HG02642 (cell line): Measurements from ENCODE around the gene THOC2.
"Not testable (repeated sequence)": the region's sequence is repeated elsewhere in the genome, so short reads cannot be mapped to it uniquely, and the experiment has no call there.

Source experiments
- ATAC-seq: cut with Tn5 transposase; IDR thresholded peaks from one replicate; pipeline ENCODE4 v1.9.1; 2021; ENCODE audit warnings: mild to moderate bottlenecking; ENCODE audit not compliant: unreplicated experiment, poor library complexity

THOC2 gene, protein sequence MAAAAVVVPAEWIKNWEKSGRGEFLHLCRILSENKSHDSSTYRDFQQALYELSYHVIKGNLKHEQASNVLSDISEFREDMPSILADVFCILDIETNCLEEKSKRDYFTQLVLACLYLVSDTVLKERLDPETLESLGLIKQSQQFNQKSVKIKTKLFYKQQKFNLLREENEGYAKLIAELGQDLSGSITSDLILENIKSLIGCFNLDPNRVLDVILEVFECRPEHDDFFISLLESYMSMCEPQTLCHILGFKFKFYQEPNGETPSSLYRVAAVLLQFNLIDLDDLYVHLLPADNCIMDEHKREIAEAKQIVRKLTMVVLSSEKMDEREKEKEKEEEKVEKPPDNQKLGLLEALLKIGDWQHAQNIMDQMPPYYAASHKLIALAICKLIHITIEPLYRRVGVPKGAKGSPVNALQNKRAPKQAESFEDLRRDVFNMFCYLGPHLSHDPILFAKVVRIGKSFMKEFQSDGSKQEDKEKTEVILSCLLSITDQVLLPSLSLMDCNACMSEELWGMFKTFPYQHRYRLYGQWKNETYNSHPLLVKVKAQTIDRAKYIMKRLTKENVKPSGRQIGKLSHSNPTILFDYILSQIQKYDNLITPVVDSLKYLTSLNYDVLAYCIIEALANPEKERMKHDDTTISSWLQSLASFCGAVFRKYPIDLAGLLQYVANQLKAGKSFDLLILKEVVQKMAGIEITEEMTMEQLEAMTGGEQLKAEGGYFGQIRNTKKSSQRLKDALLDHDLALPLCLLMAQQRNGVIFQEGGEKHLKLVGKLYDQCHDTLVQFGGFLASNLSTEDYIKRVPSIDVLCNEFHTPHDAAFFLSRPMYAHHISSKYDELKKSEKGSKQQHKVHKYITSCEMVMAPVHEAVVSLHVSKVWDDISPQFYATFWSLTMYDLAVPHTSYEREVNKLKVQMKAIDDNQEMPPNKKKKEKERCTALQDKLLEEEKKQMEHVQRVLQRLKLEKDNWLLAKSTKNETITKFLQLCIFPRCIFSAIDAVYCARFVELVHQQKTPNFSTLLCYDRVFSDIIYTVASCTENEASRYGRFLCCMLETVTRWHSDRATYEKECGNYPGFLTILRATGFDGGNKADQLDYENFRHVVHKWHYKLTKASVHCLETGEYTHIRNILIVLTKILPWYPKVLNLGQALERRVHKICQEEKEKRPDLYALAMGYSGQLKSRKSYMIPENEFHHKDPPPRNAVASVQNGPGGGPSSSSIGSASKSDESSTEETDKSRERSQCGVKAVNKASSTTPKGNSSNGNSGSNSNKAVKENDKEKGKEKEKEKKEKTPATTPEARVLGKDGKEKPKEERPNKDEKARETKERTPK (N-terminal part only)

DNA sequence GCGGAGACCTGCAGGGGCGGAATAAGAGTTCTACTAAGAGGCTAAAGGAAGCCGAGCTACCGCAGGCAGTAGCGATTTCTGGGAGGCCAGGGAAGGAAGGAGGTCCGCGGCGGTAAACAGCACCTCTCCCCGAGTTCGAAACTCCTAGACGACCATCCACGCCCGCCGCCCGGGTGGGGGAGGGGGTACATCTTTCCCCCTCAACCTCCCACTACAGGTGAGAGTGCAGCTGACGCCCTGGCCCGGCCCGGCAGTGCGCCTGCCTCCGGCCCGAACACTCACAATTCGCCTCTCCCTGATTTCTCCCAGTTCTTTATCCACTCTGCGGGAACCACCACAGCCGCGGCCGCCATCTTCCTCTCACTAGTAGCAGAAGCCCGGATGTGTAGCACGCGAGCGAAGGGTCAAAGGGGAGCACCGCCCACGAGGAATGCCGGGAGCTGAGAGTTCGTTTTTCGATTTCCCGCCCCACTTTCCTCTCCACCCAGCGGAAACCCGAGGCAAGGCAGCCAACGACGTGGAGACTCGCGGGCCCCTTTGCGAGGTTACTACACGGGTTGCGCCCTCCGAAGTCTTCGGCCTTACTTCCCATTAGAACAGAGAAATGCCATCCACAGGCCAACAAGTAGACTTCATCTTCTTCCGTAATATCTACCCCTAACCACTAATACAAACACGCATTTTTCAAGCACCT is at the start of gene THOC2:
THOC2 (minus strand) TSS at position 383 of the 694 bp plus-strand sequence; CDS start at position 353, 30 bp downstream.
- ATAC-seq = peak; percentile 86

DNA sequence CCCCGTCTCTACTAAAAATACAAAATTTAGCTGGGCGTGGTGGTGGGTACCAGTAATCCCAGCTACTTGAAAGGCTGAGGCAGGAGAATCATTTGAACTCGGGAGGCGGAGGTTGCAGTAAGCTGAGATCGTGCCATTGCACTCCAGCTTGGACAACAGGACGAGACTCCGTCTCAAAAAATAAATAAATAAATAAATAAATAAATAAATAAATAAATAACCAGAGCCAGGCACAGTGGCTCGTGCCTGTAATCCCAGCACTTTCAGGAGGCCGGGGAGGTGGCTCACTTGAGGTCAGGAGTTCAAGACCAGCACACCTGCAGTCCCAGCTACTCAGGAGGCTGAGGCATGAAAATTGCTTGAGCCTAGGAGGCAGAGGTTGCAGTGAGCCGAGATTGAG is 48.9 kb upstream of the THOC2 start:
- not testable (repeated sequence) for ATAC-seq

DNA sequence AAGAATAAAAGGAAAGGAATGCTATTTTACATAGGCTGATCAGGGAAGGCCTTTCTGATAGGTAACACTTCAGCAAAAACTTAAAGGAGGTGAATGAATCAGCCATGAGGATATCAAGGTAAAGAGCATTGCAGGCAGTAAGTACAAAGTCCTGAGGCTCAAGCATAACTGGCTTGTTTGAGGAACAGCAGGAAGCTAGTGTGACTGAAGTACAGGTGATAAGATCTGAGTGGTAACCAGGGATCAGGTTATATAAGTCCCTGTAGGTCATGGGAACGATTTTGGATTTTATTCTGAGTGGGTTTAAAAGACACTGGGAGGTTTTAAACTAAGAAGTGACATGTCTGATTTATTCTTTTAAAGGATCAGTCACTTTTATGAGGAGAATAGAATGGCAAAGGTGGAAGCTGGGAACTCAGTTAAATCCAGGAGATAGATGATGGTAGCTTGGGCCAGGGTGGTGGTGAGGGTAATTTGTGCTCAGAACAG is 47.1 kb upstream of the THOC2 start:
- ATAC-seq = no peak

DNA sequence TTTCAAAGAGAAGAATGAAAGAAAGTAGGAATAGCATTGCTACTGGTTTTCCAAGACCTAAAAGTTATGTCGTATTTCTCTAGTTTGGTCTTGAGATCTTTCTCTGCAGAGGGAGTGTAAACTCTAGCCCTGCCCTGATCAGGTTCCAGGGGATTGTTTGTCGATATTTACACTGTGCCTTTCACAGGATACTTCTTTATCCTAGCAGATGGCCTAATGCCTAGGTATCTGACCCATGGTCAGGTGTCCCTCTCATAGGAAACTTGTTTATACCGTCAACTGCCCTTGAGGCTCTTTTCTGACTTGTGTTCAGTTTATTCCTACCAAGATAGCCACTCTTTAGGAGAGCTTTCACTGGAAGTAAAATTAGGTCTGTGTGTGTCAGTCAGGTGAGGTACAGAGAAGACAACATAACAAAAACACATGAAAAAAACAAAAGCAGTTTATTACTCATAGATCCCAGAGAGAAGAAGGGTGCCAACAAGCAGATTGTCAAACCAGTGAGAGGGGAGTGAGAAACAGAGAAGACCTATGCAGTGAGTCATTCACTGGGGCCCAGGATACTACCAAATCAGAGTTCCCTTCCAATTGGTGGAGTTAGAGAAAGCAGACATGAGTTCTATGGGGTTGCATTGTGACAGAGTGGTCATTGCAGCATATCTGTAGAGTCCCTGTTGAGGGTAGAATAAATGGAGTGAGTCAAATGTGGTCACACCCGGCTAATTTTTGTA is 40.6 kb upstream of the THOC2 start:
- no peak for ATAC-seq

DNA sequence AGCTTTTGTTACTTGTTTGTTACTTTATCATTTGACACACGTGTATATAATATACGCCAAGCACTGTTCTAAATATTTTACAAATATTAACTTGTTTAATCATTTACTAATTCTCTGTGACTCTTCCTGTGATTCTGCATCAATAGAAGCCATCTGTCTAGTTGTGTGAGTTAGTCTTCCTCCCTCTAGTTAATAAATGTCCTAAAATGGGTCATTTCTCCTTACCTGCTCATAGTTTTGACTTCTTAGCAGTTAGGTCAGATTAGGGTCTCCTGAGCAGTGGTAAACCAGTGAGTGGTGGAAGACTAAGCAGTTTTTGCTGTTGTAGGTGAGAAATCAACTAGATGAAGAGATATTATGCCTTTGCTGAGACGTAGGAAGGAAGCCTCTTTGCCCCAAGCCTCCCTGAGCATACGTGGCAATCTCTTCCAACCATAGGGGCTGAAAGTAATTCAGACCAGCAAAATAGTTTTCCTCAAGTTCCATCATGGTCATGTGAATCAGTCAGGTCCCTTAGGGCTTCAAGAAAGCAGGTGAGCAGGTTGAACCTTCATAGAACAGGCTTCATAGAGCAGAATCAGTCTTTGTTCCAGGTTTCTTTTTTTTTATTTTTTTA is 38.7 kb upstream of the THOC2 start:
- ATAC-seq = peak; percentile 64

DNA sequence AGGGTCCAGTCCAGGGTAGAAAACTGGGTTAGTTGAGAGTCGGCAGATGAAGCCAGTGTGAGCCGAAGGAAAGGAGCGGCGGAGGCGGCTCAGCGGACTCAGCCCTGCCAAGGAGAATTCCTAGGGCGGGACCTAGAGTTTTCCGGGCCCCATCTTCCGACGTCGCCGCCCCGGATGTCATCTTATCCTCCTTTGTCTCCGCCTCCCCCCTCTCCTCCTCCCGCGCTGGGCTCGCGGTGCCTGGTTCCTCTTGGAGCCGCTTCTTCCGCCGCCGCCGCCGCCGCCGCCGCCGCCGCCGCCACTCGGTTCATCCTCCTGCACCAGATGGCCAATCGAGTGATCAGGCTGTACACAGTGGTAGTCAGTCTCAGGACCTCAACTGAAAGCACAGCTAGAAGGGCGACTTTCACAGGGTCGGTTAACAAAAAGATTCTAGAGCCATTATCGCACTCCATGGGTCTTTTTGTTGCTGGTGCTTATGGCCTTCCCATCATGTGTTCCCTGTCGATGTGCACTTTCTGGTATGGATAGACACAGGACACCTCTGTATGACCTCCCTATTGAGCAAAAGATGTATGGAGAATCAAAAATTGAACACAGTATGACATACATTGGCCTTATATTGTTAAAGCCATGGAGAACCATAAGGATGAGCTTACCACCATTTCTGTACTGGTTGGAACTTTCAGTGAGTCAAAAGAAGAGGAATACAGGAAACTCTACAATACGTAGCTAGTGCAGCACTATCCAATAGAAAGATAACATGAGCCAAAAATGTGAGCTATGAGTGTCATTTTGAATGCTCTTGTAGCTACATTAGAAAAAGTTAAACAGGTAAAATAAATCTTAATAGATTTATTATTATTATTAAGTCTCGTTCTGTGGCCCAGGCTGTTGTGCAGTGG is 32.4 kb upstream of the THOC2 start:
- peak; percentile 94 for ATAC-seq

DNA sequence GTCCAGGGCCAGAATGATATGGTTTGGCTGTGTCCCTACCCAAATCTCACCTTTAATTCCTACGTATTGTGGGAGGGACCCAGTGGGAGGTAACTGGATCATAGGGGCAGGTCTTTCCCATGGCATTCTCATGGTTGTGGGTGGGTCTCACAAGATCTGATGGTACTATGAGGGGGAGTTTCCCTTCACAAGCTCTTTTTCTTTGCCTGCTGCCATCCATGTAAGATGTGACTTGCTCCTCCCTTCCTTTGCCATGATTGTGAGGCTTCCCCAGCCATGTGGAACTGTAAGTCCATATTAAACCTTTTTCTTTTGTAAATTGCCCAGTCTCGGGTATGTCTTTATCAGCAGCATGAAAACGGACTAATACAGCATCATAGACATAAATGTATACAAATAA is 27.0 kb upstream of the THOC2 start:
- ATAC-seq = not testable (repeated sequence)

DNA sequence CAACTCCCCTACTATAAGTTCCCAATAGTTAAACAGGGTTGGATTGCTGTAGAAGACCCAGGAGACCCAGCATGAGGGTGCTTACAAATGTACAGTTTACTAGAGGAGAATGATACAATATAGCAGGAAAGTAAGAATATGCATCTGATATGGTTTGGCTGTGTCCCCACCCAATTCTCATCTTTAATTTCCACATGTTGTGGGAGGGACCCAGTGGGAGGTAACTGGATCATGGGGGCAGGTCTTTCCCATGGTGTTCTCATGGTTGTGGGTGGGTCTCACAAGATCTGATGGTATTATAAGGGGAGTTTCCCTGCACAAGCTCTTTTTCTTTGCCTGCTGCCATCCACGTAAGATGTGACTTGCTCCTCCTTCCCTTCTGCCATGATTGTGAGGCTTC is 24.9 kb upstream of the THOC2 start:
- ATAC-seq = not testable (repeated sequence)

DNA sequence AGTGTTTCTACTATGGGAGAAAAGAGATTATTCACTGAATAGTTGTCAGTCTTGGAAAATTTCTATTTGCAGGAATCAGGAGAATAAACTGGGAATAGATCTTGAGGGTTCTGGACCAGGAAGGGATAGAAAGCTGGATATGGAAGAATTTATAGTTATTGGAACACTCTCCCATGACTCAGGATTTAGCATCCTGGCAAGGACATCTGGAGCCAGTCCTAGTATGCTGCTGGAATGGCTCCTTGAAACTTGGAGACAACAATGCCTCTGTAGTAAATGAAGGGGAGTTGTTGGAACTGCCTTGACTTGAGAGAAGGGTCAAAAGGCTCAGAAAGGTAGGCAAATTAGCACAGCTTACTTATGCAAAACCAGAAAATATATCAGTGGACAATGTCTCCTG is 23.5 kb upstream of the THOC2 start:
- ATAC-seq = no peak

DNA sequence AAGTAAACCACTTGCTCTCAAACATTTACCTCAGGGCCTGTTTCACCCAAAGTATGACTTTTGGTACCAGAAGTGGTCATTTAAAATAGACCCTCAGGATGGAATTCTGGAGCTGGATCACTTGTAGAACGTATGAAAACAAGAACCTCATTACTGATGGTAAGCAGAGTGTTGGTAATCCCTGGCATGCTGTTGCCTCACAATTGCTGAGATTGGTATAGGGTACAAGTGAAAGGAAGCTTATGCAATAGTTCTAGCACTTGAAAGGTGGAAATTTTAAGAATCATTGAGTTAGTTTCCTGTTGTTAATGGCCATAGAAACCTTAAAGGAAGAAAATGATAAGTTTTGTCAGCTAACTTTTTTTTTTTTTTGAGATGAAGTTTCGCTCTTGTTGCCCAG is 22.3 kb upstream of the THOC2 start:
- ATAC-seq = no peak

DNA sequence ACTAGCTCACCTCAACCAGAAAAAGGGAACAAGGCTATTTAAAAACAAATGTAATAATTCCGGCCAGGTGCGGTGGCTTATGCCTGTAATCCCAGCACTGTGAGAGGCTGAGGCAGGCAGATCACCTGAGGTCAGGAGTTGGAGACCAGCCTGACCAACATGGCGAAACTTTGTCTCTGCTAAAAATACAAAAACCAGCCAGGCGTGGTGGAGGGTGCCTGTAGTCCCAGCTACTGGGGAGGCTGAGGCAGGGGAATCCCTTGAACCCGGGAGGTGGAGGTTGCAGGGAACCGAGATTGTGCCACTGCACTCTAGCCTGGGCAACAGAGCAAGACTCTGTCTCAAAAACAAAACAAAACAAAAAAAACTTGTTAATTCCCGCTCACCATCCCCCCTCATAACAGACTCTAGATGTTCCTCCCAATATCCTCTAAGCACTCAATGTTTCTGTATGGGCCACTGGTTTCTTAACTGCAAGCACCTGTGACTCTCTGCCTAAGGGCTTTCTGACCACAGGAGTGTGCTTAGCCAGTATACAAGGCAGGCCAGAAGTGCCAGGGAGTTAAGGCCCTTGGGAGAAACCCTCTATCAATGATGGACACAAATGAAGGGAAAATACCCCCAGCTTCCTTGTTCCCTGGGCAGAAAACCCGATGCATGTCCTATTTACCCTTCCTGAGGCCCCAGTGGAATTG is 21.0 kb upstream of the THOC2 start:
- no peak for ATAC-seq

DNA sequence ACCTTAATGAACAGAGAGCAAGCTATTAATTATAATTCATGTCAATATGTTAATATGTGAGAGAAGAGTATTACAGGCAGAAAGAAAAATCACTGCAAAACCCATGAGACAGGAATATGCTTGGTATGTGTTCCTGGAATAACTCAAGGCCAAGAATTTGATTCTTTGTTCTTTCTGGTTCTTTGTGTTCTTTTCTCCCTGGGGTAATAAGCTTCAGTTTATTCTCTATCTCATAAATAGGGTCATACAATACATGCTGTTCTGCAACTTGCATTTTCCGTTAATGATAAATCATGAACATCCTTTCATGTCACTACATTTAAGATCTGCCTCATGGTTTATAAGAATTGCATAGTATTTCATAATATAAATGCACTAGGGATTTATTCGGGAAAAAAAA is 16.8 kb upstream of the THOC2 start:
- no peak for ATAC-seq

DNA sequence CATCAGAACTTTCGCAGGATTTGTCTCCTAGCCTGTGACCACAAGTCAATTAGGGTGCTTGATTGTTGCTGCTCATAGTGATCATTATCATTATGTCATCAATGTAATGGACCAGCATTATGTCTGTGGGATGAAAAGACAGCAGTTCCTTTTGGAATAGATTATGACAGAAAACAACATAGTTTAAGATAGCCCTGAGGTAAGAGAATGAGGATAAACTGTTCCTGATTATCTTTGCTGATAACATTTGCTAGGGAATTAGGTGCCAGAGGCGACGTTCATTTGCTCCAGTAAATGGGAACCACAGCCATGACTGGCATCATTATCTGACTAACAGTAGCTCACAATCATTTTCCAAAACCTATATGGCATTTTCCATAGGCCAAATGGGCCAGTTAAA is 12.7 kb upstream of the THOC2 start:
- ATAC-seq = no peak

DNA sequence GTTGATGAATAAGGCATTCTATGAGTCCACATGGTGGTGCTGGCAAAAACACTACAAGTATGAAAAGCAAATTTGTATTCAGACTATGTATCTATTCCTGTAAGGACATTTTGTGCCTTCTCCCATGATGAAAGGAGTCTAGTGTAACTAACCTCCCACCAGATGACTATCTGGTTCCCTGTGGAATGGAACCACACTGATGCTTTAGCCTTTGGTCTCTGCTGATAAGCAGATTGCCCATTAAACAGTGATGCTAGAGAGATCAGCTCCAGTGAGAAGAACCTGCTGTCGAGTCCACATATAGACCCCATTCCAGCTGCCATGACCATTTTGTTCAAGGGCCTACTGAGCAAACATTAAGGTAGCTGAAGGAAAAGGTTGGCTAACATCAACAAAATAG is 10.5 kb upstream of the THOC2 start:
- no peak for ATAC-seq

DNA sequence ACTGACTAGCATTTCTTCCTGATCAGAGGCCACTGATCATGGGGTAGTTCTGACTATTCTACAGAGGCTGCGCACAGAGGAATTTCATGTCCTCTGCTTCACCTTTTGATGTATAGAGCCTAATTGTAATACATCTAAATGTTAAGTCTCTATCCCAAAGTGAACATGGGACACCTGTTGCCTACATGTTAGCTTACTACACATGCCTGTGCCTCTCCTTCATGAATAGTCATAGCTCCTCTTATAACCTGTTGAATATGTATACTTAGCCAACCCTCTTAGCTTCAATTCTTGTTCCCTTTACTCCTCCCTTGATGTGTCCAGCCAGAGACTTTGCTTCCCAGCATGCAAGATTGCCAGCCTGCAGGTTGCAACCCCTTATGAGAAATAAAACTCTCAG is 9.6 kb upstream of the THOC2 start:
- ATAC-seq = no peak

DNA sequence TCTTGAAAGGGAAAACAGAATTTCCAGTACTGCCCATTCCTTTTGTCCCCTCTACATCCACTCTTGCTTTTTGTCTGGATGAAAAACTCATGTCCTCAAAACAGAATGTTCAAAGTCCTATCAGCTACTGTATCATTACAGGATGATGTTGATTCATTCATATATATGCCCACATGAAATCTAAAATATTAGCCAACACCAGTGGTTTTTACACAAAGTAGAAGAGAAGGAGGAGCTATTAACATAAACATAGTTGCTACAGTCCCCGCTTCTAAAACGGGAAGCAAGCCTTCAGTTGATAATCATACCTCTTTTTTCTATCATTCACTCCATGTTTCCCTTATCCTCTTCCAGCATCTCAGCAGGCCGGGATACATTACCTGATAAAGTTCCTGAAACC is 7.7 kb upstream of the THOC2 start:
- no peak for ATAC-seq

DNA sequence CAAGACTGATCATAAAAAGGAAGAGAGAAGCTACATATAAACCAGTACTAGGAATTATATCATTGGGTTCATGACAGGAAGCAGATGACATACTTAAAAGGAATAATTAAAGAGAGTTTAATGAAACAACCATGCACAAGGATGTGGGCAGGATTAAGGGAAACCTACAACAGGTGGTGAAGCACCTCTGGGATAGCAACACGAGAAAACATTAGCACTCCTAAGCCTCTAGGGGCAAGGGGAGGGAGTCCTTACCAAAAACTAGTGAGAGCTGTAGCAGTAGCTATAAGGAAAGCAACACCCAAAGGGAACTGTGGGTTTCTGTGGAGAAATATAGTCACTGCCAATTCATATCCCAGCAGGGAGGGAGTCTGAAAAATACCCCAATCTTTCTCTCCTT is 7.2 kb upstream of the THOC2 start:
- no peak for ATAC-seq
